ENCODE data around the gene TMEM63B.

DNA sequence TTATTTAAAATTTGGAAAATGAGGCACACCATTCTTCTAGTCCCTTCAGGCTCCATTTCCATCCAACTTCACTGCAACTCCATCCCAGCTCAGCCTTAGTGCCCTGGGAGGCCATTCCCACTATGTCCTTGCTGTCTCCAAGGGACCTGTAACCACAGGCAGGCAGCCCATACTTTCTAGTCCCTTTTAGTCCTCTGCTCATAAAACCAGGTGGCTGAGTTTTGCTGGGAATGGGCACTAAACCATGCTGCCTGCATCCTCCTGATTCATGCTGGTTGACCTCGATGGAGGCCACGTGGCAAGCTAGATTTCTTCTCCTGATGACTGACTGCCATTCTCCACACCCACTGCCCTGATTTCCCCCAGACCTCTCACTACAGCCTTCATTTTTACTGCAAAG, 61.9 kb downstream of the TMEM63B start:
- TF ChIP-seq POLR2A (IDR thresholded peaks at IDR 0.05): no peak
- TF ChIP-seq, protein P1, sequence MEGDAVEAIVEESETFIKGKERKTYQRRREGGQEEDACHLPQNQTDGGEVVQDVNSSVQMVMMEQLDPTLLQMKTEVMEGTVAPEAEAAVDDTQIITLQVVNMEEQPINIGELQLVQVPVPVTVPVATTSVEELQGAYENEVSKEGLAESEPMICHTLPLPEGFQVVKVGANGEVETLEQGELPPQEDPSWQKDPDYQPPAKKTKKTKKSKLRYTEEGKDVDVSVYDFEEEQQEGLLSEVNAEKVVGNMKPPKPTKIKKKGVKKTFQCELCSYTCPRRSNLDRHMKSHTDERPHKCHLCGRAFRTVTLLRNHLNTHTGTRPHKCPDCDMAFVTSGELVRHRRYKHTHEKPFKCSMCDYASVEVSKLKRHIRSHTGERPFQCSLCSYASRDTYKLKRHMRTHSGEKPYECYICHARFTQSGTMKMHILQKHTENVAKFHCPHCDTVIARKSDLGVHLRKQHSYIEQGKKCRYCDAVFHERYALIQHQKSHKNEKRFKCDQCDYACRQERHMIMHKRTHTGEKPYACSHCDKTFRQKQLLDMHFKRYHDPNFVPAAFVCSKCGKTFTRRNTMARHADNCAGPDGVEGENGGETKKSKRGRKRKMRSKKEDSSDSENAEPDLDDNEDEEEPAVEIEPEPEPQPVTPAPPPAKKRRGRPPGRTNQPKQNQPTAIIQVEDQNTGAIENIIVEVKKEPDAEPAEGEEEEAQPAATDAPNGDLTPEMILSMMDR (IDR thresholded peaks at IDR 0.05): no peak

Data from thyroid gland (tissue), 4 donors.